Nephron (organoid): ENCODE data around the gene GLUL.
A peak's percentile ranks its signal among the peaks of the same experiment; 100 is the strongest.

Source experiments
- H3K27ac Mint-ChIP-seq, 3 experiments: 2 replicates each; pipeline ENCODE4 v1.8.0; 2020; ENCODE audit warnings: mixed read lengths in 3 of 3, mild to moderate bottlenecking in 2 of 3, moderate library complexity in 1 of 3
- H3K27me3 Mint-ChIP-seq: 2 replicates; pipeline ENCODE4 v1.8.0; 2021; ENCODE audit warnings: low read depth, mild to moderate bottlenecking, moderate library complexity, mixed read lengths
- H3K36me3 Mint-ChIP-seq: 2 replicates; pipeline ENCODE4 v1.8.0; 2020; ENCODE audit warnings: low read depth, mixed read lengths
- H3K4me1 Mint-ChIP-seq: 2 replicates; pipeline ENCODE4 v1.8.0; 2020; ENCODE audit warnings: mixed read lengths
- H3K4me3 Mint-ChIP-seq, 3 experiments: 2 replicates each; pipeline ENCODE4 v1.8.0; 2020; ENCODE audit warnings: mild to moderate bottlenecking in 3 of 3, mixed read lengths in 3 of 3, moderate library complexity in 2 of 3
- H3K9me3 Mint-ChIP-seq: 2 replicates; pipeline ENCODE4 v1.8.0; 2020; ENCODE audit warnings: mixed read lengths
- TF ChIP-seq, protein P1 (sequence below), 3 experiments: fragments of 200-600 bp; sonication (generic); IDR thresholded peaks; one replicate each; pipeline ENCODE4 v1.5.0; 2021; ENCODE audit warnings: antibody characterized with exemption in 3 of 3; ENCODE audit not compliant: unreplicated experiment in 3 of 3

Gene GLUL

DNA sequence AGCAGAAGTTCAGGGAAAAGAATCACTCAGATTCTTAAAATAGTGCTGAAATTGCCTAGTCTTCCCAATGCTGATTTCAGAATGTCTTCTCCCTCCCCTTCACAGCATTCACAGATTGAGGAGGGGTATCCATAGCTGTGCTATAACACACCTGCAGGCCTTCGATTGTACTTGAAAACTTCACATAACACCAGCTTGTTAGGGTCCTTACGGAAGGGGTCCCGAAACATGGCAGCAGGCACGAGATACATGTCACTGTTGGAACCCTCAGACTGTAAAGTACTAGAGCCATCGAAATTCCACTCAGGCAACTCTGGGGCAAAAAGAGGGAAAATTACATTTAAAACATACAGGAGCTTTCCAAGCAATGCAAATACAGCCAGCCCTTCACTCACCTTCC, 4.6 kb downstream of the GLUL start:
- no peaks in the 10 kb centered on the region for H3K9me3 Mint-ChIP-seq
- no peak overlapping the region for H3K27ac Mint-ChIP-seq
- peaks cover 79% of the 10 kb centered on the region for H3K36me3 Mint-ChIP-seq
- TF ChIP-seq, protein P1, sequence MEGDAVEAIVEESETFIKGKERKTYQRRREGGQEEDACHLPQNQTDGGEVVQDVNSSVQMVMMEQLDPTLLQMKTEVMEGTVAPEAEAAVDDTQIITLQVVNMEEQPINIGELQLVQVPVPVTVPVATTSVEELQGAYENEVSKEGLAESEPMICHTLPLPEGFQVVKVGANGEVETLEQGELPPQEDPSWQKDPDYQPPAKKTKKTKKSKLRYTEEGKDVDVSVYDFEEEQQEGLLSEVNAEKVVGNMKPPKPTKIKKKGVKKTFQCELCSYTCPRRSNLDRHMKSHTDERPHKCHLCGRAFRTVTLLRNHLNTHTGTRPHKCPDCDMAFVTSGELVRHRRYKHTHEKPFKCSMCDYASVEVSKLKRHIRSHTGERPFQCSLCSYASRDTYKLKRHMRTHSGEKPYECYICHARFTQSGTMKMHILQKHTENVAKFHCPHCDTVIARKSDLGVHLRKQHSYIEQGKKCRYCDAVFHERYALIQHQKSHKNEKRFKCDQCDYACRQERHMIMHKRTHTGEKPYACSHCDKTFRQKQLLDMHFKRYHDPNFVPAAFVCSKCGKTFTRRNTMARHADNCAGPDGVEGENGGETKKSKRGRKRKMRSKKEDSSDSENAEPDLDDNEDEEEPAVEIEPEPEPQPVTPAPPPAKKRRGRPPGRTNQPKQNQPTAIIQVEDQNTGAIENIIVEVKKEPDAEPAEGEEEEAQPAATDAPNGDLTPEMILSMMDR (IDR thresholded peaks at IDR 0.05; ENCODE audit: unreplicated experiment in 3 of 3): no peak
- H3K4me3 Mint-ChIP-seq: peak overlapping the region in 2 of 3 experiments; percentile 47 to 100
- peaks cover 35% of the 10 kb centered on the region for H3K4me1 Mint-ChIP-seq
- H3K27me3 Mint-ChIP-seq: peaks cover 3% of the 10 kb centered on the region

DNA sequence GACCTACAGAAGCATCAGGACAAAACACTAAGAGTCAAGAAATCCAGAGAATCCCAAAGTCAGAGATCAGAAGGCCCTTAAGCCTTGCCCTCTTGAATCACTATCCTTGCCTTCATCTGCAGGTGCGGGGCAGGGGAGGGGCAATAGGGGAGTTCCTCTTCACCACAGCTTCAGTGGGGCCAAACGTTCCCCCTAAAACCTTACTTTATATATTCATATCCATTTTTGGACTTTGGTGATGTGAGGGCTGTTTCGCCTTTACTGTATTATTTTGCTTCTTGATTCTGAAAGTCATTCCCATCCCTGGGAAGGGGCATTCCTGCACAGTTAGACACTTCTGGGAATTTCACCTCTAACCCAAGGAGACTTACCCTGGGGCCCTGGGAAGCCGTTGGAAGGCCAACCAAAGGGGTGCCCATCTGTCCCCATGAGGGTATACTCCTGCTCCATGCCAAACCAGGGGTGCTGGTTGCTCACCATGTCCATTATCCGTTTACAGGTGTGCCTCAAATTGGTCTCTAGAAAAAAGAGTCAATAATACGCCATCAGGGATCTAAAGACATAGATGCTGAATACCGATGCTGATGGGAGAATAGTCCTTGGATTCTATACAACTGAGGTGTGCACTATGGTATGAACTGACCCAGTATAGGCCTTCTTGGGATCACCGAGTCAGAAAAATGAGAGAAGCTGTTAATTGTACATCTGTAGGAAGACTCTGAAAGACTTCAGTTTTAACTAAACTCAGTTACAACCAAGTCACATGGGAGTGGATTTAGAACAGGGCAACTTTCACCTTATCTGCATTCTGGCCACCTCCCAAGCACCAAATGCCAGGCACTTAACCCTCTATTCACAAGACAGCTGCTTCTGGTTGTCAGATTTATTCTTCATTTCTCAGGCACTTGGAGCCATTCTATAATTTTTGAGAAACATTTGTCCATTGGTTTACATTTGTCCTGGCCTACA, 5.4 kb downstream of the GLUL start:
- H3K4me3 Mint-ChIP-seq: peak overlapping the region in 1 of 3 experiments; percentile 31
- TF ChIP-seq, protein P1 (IDR thresholded peaks at IDR 0.05; ENCODE audit: unreplicated experiment in 3 of 3): no peak
- peaks cover 35% of the 10 kb centered on the region for H3K4me1 Mint-ChIP-seq
- peaks cover 86% of the 10 kb centered on the region for H3K36me3 Mint-ChIP-seq
- H3K27ac Mint-ChIP-seq: no peak overlapping the region
- H3K9me3 Mint-ChIP-seq: no peaks in the 10 kb centered on the region
- peaks cover 3% of the 10 kb centered on the region for H3K27me3 Mint-ChIP-seq

DNA sequence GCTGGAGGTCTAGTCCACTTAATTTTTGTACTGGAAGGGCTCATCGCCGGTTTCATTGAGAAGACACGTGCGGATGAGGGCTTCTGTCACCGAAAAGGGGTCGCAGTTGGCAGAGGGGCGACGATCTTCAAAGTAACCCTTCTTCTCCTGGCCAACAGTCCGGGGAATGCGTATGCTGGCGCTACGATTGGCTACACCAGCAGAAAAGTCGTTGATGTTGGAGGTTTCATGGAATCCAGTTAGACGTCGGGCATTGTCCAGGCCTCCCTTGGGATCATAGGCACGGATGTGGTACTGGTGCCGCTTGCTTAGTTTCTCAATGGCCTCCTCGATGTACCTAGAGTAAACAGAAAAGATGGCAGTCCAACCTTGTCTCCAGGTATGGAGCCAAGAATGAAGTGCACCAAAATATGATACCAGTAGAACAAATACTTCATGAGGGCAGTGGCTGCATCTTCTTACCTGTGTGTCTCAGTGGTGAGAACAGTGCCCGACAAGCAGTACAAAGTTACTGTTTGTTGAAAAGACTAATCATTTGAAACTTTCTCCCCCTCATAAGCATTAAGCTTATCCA, 7.1 kb downstream of the GLUL start:
- Mint-ChIP-seq H3K27me3 (no peaks in the 10 kb centered on the region), H3K4me3 (no peak overlapping the region), H3K9me3 (no peaks in the 10 kb centered on the region), H3K4me1 (peaks cover 26% of the 10 kb centered on the region), H3K27ac (no peak overlapping the region), H3K36me3 (peaks cover 77% of the 10 kb centered on the region)
- TF ChIP-seq, protein P1 (IDR thresholded peaks at IDR 0.05; ENCODE audit: unreplicated experiment in 3 of 3): no peak

- no peaks in the 10 kb centered on the region for H3K9me3 Mint-ChIP-seq
- peaks cover 20% of the 10 kb centered on the region for H3K4me1 Mint-ChIP-seq
- TF ChIP-seq, protein P1 (IDR thresholded peaks at IDR 0.05; ENCODE audit: unreplicated experiment in 3 of 3): no peak
- H3K36me3 Mint-ChIP-seq: peaks cover 72% of the 10 kb centered on the region
- no peaks in the 10 kb centered on the region for H3K27me3 Mint-ChIP-seq
- no peak overlapping the region for H3K27ac Mint-ChIP-seq
- H3K4me3 Mint-ChIP-seq: no peak overlapping the region
These were observed 7.7 kb downstream of the GLUL start for GRCh38 chr1:182383934-182384333.

DNA sequence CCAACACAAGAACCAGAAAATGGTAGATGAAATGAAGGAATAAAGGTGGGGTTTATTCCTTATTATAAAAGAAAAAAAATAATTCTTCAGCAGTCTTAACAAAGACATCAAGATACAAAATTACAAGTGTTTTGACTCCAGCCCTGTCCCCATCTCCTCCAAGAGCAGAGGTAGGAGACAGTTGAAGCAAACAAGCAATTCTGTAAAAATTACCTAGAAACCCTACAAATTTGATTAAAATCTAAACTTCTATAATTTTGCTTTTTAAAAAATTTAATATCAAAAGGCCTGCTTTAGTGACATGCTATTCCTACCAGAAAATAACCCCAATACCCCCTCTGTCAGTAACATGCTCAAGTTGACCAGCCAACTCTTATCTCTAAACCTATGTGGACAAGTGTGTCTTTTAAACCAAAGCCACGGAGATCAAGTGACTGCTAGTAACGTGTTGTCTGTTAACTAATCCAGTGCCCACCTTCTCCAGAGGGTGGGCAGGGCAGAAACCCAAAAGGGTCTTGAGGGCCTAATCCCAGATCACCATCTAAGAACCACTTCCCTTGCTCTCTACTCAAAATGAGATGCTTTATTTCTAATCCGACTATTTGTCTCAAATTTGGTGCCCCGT, 8.4 kb downstream of the GLUL start:
- Mint-ChIP-seq H3K36me3 (peaks cover 66% of the 10 kb centered on the region), H3K9me3 (no peaks in the 10 kb centered on the region), H3K4me1 (peaks cover 13% of the 10 kb centered on the region), H3K27me3 (no peaks in the 10 kb centered on the region), H3K4me3 (no peak overlapping the region), H3K27ac (no peak overlapping the region)
- TF ChIP-seq, protein P1 (IDR thresholded peaks at IDR 0.05; ENCODE audit: unreplicated experiment in 3 of 3): no peak
